ENCODE results near the gene FGD4.

Gene FGD4

GRCh38 chr12:32542428-32543229 is 143.3 kb downstream of the FGD4 start:
- Histone ChIP-seq H3K36me3 (no peaks in the 10 kb centered on the region), H3K27me3 (ENCODE audit: insufficient read depth, low read depth, severe bottlenecking) (no peaks in the 10 kb centered on the region), H3K27ac (no peak overlapping the region), H3K4me3 (ENCODE audit: low read depth, low read length) (no peak overlapping the region), H3K9me3 (ENCODE audit: severe bottlenecking) (no peaks in the 10 kb centered on the region)
- DNase-seq: no peak
- TF ChIP-seq CTCF (IDR thresholded peaks at IDR 0.05; ENCODE audit: low read depth, low read length): no peak

- H3K4me3 ChIP-seq (ENCODE audit: low read depth, low read length): no peak overlapping the region
- no peaks in the 10 kb centered on the region for H3K9me3 ChIP-seq (ENCODE audit: severe bottlenecking)
- no peak for TF ChIP-seq CTCF (IDR thresholded peaks at IDR 0.05; ENCODE audit: low read depth, low read length)
- no peaks in the 10 kb centered on the region for H3K36me3 ChIP-seq
- H3K27me3 ChIP-seq (ENCODE audit: insufficient read depth, low read depth, severe bottlenecking): no peaks in the 10 kb centered on the region
- DNase-seq: no peak
- H3K27ac ChIP-seq: no peak overlapping the region
These were observed 145.5 kb downstream of the FGD4 start for GRCh38 chr12:32544893-32545292.

- no peaks in the 10 kb centered on the region for H3K9me3 ChIP-seq (ENCODE audit: severe bottlenecking)
- H3K4me3 ChIP-seq (ENCODE audit: low read depth, low read length): no peak overlapping the region
- H3K27ac ChIP-seq: no peak overlapping the region
- no peak for DNase-seq
- H3K36me3 ChIP-seq: no peaks in the 10 kb centered on the region
- H3K27me3 ChIP-seq (ENCODE audit: insufficient read depth, low read depth, severe bottlenecking): no peaks in the 10 kb centered on the region
- no peak for TF ChIP-seq CTCF (IDR thresholded peaks at IDR 0.05; ENCODE audit: low read depth, low read length)
These were observed 146.1 kb downstream of the FGD4 start for GRCh38 chr12:32545413-32545980.

- Histone ChIP-seq H3K9me3 (ENCODE audit: severe bottlenecking) (no peaks in the 10 kb centered on the region), H3K27me3 (ENCODE audit: insufficient read depth, low read depth, severe bottlenecking) (no peaks in the 10 kb centered on the region), H3K36me3 (no peaks in the 10 kb centered on the region), H3K27ac (no peak overlapping the region), H3K4me3 (ENCODE audit: low read depth, low read length) (no peak overlapping the region)
- DNase-seq: no peak
- no peak for TF ChIP-seq CTCF (IDR thresholded peaks at IDR 0.05; ENCODE audit: low read depth, low read length)
These were observed 146.9 kb downstream of the FGD4 start for GRCh38 chr12:32546272-32546671.

- no peak for TF ChIP-seq CTCF (IDR thresholded peaks at IDR 0.05; ENCODE audit: low read depth, low read length)
- DNase-seq: no peak
These were observed 149.4 kb downstream of the FGD4 start for GRCh38 chr12:32548691-32549281.

More at GRCh38 chr12:32548691-32549281, 149.4 kb downstream of the FGD4 start:
- Histone ChIP-seq H3K4me3 (ENCODE audit: low read depth, low read length) (no peak overlapping the region), H3K27ac (no peak overlapping the region), H3K36me3 (no peaks in the 10 kb centered on the region), H3K27me3 (ENCODE audit: insufficient read depth, low read depth, severe bottlenecking) (no peaks in the 10 kb centered on the region), H3K9me3 (ENCODE audit: severe bottlenecking) (no peaks in the 10 kb centered on the region)
